ENCODE measurements around the gene ZFAND2A. TPM values are rescaled to one million over a fixed set of nuclear protein-coding genes. Genes with fewer than 3 reads are reported as not detected.
"Not testable (repeated sequence)": the region's sequence is repeated elsewhere in the genome, so short reads cannot be mapped to it uniquely, and the experiment has no call there.

ZFAND2A gene
- total RNA-seq, 1 donor from 2014 or later = 14.3 TPM

GRCh38 chr7:1175597-1175966 lies 15.6 kb upstream of the ZFAND2A start:
- DNase-seq (ENCODE audit: low read depth, low spot score) = no peak

GRCh38 chr7:1174881-1175596 lies 15.0 kb upstream of the ZFAND2A start:
- no peak for DNase-seq (ENCODE audit: low read depth, low spot score)

GRCh38 chr7:1174002-1174401 lies 14.0 kb upstream of the ZFAND2A start:
- no peak for DNase-seq (ENCODE audit: low read depth, low spot score)

- no peak for DNase-seq (ENCODE audit: low read depth, low spot score)
Observed at GRCh38 chr7:1172666-1173523, 12.9 kb upstream of the ZFAND2A start.

GRCh38 chr7:1171516-1171915 lies 11.5 kb upstream of the ZFAND2A start:
- not testable (repeated sequence) for DNase-seq (ENCODE audit: low read depth, low spot score)

- DNase-seq (ENCODE audit: low read depth, low spot score) = no peak
Observed at GRCh38 chr7:1170741-1171501, 10.9 kb upstream of the ZFAND2A start.

GRCh38 chr7:1169409-1170368 lies 9.7 kb upstream of the ZFAND2A start:
- DNase-seq (ENCODE audit: low read depth, low spot score) = no peak

- DNase-seq (ENCODE audit: low read depth, low spot score) = no peak
Observed at GRCh38 chr7:1168422-1168821, 8.4 kb upstream of the ZFAND2A start.

- DNase-seq (ENCODE audit: low read depth, low spot score) = no peak
Observed at GRCh38 chr7:1164436-1164835, 4.4 kb upstream of the ZFAND2A start.

GRCh38 chr7:1163121-1163520 lies 3.1 kb upstream of the ZFAND2A start:
- DNase-seq (ENCODE audit: low read depth, low spot score) = no peak

- DNase-seq (ENCODE audit: low read depth, low spot score) = no peak
Observed at GRCh38 chr7:1160670-1161021, 650 bp upstream of the ZFAND2A start.

- DNase-seq (ENCODE audit: low read depth, low spot score) = not testable (repeated sequence)
Observed at GRCh38 chr7:1159231-1159630, 765 bp downstream of the ZFAND2A start.

- no peak for DNase-seq (ENCODE audit: low read depth, low spot score)
Observed at GRCh38 chr7:1158203-1159126, 1.5 kb downstream of the ZFAND2A start.

GRCh38 chr7:1156782-1157535 lies 3.0 kb downstream of the ZFAND2A start:
- no peak for DNase-seq (ENCODE audit: low read depth, low spot score)

- DNase-seq (ENCODE audit: low read depth, low spot score) = not testable (repeated sequence)
Observed at GRCh38 chr7:1155818-1156781, 3.9 kb downstream of the ZFAND2A start.

- no peak for DNase-seq (ENCODE audit: low read depth, low spot score)
Observed at GRCh38 chr7:1154172-1154739, 5.7 kb downstream of the ZFAND2A start.

GRCh38 chr7:1152492-1152891 lies 7.5 kb downstream of the ZFAND2A start:
- DNase-seq (ENCODE audit: low read depth, low spot score) = no peak
